GM12864 (cell line): ENCODE data around the gene SLC19A1.

Experiments used
- DNase-seq: peaks from one replicate; pipeline ENCODE4 v3.0.0-alpha.2; 2011; ENCODE audit warnings: low read depth
- H3K4me3 ChIP-seq: 2 replicates; pipeline ENCODE4 v1.5.1; 2011; ENCODE audit warnings: mild to moderate bottlenecking, low read depth, low read length, control low read depth
- TF ChIP-seq, protein P1 (sequence below): IDR thresholded peaks from 2 replicates; pipeline ENCODE4 v1.5.1; 2011; ENCODE audit warnings: low read depth, mild to moderate bottlenecking, moderate library complexity, low read length, control low read depth, inconsistent platforms; ENCODE audit errors: missing control alignments

Gene SLC19A1

DNA sequence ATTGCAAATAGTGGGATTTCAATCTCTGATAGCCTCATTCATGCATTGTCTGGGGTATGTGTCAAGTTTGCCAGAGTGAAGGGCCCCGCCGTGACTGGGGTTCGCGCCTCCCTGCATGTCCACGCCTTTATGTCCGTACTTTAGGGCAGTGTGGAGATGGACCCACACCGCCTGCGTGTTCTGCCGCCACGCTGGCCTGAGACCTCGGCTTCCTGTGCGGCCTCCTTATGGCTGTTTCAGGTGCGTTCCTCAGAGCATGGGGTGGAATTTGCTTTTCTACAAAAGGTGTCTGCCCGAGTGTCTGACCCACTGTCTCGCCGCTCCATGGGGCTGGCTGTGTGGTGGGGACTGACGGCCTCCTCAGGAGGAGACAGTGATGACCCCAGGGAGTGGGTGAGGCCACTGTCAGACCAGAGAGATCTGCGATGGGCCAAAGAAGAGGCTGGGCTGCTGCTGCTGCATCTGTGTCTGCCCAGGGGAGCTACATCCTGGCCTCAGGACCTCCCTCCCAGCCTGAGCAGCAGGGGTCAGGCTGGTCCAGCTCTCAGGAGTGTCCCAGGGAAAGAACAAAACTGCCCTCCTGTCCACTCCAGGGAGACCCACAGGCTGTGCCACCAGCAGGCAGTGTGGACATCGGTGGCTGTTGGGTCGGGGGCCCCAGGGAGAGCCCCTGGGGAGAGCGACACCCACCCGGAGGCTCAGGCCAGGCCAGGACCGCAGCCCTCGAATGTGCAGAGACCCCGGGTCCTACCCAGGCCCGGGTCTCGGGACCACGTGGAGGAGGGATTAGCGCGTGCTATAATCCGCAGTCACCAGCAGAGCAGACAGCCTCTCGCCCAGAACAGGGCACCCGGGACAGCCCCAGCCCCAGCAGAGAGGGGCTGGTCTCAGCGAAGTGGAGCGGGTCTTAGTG is 9.8 kb upstream of the SLC19A1 start:
- H3K4me3 ChIP-seq: no peak overlapping the region
- no peak for DNase-seq
- TF ChIP-seq, protein P1, sequence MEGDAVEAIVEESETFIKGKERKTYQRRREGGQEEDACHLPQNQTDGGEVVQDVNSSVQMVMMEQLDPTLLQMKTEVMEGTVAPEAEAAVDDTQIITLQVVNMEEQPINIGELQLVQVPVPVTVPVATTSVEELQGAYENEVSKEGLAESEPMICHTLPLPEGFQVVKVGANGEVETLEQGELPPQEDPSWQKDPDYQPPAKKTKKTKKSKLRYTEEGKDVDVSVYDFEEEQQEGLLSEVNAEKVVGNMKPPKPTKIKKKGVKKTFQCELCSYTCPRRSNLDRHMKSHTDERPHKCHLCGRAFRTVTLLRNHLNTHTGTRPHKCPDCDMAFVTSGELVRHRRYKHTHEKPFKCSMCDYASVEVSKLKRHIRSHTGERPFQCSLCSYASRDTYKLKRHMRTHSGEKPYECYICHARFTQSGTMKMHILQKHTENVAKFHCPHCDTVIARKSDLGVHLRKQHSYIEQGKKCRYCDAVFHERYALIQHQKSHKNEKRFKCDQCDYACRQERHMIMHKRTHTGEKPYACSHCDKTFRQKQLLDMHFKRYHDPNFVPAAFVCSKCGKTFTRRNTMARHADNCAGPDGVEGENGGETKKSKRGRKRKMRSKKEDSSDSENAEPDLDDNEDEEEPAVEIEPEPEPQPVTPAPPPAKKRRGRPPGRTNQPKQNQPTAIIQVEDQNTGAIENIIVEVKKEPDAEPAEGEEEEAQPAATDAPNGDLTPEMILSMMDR: no peak

DNA sequence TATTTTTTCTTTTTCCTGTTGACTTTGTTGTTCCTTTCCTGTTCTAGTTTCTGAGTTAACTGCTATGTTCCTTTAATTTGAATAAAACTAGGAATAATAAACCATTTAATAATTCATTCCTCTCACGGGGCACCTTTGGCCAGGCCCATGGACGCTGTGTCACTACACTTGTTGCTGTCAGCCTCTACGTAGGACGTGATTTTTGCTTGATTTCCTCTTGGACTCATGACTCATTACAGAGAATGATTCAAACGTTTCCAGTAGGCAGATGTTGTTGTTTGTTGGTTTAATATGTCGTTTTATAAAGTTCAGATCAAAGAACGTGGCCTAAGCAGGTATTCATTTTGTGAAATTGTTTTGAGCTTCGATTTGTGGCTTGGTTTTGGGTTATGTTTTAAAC is 9.1 kb upstream of the SLC19A1 start:
- TF ChIP-seq, protein P1: no peak
- no peak overlapping the region; the same call in 1 of the 2 replicates for H3K4me3 ChIP-seq
- peak; percentile 27 for DNase-seq

DNA sequence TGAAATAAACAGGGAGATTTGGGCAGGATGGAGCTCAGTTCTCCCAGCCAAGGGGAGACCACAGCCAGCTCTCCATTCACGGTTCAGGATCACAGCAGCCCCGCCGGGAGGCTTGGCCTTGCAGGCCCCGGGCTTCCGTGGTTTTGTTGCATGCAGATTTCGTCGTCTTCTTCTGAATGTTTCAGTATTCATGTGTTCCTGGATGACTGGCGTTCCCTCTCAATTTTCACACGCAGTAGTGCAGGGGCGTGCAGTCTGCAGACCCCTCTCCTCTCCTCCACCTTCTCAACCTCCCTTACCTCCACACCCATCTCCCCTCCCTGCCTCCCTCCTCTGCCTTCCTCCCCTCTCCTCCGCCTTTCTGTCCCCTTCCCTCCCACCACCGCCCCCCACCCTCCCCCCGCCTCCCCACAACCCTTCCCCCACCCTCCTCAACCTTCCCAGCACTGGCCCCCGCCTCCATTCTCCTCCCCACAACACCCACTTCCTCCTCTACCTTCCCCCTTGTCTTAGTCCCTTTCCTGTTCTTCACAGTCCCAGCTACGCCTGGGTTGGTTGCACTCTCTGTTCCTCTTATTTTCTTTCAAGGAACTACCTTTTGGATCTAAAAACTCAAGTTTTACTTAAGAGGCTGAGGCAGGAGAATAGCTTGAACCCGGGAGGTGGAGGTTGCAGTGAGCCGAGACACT is 8.4 kb upstream of the SLC19A1 start:
- DNase-seq: peak; percentile 84
- TF ChIP-seq, protein P1: no peak
- H3K4me3 ChIP-seq: peak overlapping the region; percentile 5

DNA sequence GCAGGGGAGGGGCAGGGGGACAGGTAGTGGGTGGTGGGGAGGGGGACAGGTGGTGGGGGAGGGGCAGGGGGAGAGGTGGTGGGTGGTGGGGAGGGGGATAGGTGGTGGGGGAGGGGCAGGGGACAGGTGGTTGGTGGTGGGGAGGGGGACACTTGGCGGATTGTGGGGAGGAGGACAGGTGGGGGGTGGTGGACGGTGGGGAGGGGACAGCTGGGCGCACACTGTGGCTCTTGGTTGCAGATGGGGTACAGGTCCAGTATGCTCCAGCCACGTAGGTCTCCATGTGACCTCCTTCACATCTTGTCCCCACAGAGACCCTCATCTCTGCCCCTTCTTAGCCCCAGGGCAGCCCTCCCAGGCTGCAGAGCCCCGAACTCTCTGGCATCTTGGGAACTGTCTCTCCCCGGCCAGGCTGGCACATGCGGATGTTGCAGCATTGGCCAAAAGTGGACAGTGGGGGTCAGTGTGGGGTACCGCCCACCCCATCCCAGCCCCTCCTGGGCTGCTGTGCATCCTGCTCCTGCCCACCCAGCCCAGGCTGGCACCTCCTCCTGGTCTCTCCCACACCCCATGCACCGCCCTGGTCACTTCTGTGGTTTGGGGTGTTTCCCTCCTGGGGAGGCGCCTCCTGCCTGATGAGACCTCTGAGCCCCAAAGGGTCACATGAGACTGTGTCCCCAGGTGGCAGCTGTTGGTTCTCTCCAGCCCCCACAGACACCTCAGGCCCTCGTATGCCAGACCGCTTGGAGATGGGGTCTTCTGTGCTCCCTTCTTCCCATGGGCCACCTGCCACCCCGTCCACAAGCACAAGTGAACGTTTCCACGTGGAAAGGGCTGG is 7.6 kb upstream of the SLC19A1 start:
- DNase-seq: no peak
- peak overlapping the region; percentile 5; the same call in 1 of the 2 replicates for H3K4me3 ChIP-seq
- TF ChIP-seq, protein P1: peak; percentile 32

DNA sequence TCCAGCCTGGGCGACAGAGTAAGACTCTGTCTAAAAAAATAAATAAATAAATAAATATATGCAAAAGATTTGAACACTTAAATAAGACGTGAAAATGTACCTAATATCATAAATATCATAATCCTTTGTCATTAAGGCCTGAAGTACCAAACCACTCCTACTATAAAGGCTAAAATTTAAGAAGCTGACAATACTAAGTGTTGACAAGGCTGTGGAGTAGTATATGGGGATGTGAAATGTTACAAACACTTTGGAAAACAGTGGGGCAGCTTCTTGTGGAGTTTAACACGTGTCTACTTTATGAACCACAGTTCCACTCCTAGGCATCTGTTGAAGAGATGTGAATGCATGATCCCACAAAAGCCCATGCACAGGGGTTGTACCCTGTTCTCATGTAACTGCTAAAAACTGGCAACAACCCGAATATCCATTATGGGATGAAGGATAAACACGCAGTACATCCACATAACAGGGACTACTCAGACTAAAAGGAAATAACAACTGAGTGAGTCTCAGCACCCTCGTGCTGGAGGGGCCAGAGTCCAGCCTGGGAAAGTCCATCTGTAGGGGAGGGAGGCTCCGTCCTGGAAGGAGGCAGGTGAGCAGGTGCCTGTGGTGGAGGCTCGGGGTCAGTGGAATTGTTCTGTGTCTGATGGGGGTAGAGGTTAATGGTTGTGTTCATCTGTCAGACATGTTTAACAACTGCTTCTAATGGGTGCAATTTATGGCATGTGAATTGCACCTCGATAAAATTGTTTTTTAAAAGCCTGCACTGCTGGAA is 6.7 kb upstream of the SLC19A1 start:
- TF ChIP-seq, protein P1: no peak

DNA sequence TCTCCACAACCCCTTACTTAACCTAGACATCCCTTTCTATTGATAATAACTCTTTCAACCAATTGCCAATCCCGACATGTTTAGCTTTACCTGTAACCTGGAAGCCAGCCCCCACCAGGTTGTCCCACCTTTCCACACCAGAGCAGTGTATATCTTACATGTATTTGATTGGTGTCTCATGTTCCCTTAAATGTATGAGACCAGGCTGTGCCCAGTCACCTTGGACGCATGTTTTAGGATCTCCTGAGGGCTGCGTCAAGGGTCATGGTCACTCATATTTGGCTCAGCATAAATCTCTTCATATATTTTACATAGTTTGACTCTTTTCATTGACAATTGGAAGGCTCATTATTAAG is 5.3 kb upstream of the SLC19A1 start:
- TF ChIP-seq, protein P1: no peak
- DNase-seq: no peak

More for the DNA sequence above, 6.7 kb upstream of the SLC19A1 start:
- H3K4me3 ChIP-seq: no peak overlapping the region
- DNase-seq: no peak

More for the DNA sequence above, 5.3 kb upstream of the SLC19A1 start:
- H3K4me3 ChIP-seq: no peak overlapping the region
